ENCODE results near the gene CAPN9. TPM values are rescaled to one million over a fixed set of nuclear protein-coding genes. Genes with fewer than 3 reads are reported as not detected.

The CAPN9 gene
- total RNA-seq, 1 donor from 2014 or later = 0.72 TPM

DNA sequence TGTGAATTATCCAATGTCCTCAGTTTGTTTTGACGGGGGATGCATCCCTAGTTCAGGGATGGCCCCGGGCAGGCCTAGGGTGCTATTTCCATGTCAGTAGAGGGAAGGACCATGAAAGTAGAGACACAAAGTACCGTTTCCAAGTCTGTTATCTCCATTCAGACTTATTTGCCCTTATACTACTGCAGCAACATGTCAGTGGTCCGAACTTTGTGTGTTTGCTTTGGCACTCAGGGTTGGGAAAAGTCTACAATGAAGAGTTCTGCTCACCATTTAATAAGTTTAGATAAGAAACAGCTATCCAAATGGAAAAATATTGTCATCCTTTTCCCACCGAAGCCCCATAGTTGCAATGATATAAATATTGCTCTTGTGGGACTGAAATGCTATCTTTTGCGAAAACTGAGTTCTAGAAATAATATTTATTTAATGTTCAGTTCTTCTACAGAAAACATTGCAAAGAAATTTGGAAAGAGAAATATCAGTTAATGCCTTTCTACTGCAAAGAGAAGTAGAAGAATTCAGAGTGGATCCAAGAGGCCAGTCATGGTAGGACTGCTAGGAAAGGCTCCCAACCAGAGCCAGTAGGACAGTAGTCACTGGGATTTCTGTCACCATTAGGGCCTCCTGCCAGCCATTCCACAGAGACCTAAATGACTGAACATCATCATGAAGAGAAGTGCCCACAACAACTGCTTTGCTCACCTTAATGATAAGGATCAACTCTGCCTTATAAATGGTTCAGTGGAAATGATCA, 21.8 kb upstream of the CAPN9 start:
- no peak for DNase-seq (ENCODE audit: extremely low spot score, unreplicated experiment)
- TF ChIP-seq, protein P1, sequence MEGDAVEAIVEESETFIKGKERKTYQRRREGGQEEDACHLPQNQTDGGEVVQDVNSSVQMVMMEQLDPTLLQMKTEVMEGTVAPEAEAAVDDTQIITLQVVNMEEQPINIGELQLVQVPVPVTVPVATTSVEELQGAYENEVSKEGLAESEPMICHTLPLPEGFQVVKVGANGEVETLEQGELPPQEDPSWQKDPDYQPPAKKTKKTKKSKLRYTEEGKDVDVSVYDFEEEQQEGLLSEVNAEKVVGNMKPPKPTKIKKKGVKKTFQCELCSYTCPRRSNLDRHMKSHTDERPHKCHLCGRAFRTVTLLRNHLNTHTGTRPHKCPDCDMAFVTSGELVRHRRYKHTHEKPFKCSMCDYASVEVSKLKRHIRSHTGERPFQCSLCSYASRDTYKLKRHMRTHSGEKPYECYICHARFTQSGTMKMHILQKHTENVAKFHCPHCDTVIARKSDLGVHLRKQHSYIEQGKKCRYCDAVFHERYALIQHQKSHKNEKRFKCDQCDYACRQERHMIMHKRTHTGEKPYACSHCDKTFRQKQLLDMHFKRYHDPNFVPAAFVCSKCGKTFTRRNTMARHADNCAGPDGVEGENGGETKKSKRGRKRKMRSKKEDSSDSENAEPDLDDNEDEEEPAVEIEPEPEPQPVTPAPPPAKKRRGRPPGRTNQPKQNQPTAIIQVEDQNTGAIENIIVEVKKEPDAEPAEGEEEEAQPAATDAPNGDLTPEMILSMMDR (conservative IDR thresholded peaks at IDR 0.05) = no peak
- Mint-ChIP-seq H3K4me3 (no peak overlapping the region), H3K27me3 (peaks cover 4% of the 10 kb centered on the region), H3K9me3 (peaks cover 4% of the 10 kb centered on the region), H3K27ac (no peak overlapping the region), H3K36me3 (no peaks in the 10 kb centered on the region), H3K4me1 (ENCODE audit: unreplicated experiment) (peaks cover 11% of the 10 kb centered on the region)

DNA sequence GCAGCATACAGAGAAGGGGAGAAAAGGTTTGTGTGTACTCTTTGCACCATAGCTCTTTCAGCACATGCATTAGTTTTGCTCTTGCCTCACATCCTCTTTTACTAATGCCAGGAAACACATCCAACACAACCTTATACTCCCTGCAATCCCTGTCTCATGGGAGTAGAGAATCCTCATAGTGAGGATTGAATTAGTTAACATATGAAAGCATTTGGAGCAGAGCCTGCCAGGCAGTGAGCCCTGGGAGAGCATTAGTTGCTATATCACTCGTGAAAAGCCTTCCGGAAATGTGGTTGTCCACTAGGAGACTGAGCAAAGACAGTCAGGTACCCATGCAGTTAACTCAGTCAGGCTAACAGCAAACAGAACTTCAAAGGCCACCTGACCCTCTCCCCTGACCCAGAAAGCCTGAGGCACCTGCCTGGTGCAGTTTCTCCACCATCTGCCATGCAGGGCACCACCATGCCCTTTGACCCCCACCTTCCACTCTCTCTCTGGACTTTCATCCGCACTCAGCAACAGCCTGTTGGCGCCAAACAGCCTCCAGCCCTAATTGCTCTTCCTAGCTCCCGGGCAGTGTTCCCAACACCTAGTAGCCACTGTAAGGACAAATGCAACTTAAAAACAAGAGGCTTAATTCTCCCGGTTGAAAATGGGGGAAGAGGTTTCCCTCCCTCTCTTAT, 18.3 kb upstream of the CAPN9 start:
- peaks cover 11% of the 10 kb centered on the region for H3K4me1 Mint-ChIP-seq (ENCODE audit: unreplicated experiment)
- DNase-seq (ENCODE audit: extremely low spot score, unreplicated experiment) = no peak
- peak overlapping the region; percentile 10 for H3K27ac Mint-ChIP-seq

DNA sequence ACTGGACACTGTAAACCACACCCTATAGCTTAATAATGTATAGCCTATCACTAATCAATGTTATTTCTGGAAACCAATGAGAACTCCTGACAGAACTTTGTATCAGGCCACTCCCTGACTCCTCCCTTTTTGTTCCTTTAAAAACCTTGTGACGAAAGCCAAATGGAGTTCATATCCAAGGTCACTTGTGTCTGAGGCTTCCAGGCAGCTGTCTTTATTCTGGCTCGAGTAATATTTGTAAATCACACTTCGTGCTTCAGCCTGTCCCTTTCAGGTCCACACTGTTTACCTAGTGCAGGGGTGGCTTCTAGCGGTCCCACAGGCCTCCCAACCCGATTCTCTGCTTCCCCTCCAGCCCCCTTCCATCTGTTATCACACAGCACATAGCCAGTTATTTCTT, 16.2 kb upstream of the CAPN9 start:
- Mint-ChIP-seq H3K9me3 (no peaks in the 10 kb centered on the region), H3K27me3 (peaks cover 3% of the 10 kb centered on the region), H3K4me1 (ENCODE audit: unreplicated experiment) (peaks cover 11% of the 10 kb centered on the region), H3K27ac (no peak overlapping the region), H3K36me3 (no peaks in the 10 kb centered on the region), H3K4me3 (no peak overlapping the region)
- no peak for DNase-seq (ENCODE audit: extremely low spot score, unreplicated experiment)
- TF ChIP-seq, protein P1 (conservative IDR thresholded peaks at IDR 0.05) = no peak

More for the DNA sequence above, 18.3 kb upstream of the CAPN9 start:
- Mint-ChIP-seq H3K36me3 (no peaks in the 10 kb centered on the region), H3K27me3 (no peaks in the 10 kb centered on the region), H3K4me3 (no peak overlapping the region), H3K9me3 (no peaks in the 10 kb centered on the region)
- TF ChIP-seq, protein P1 (conservative IDR thresholded peaks at IDR 0.05) = no peak

DNA sequence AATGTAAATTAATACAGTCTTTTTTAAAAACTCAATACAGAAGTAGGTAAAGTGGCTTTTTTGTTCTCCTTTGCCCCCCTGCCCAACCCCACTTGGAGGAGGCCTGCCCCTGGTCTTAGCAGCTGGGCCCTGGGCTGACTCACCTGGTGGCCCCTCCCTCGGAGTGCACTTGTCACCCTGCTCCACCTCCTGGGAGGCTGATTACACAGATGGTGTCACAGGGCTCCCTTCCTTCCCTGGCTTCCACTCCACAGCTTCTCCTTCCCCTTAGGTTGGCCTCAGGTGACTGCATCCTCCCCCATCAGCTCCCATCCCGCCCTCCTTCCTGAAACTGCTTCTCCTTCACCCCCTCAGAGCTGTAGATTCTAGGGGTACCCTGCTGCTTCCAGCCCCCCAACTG, 11.7 kb upstream of the CAPN9 start:
- Mint-ChIP-seq H3K36me3 (peaks cover 4% of the 10 kb centered on the region), H3K4me1 (ENCODE audit: unreplicated experiment) (no peaks in the 10 kb centered on the region), H3K4me3 (no peak overlapping the region), H3K27me3 (peaks cover 8% of the 10 kb centered on the region), H3K27ac (no peak overlapping the region), H3K9me3 (peaks cover 8% of the 10 kb centered on the region)
- no peak for DNase-seq (ENCODE audit: extremely low spot score, unreplicated experiment)
- TF ChIP-seq, protein P1 (conservative IDR thresholded peaks at IDR 0.05) = no peak

DNA sequence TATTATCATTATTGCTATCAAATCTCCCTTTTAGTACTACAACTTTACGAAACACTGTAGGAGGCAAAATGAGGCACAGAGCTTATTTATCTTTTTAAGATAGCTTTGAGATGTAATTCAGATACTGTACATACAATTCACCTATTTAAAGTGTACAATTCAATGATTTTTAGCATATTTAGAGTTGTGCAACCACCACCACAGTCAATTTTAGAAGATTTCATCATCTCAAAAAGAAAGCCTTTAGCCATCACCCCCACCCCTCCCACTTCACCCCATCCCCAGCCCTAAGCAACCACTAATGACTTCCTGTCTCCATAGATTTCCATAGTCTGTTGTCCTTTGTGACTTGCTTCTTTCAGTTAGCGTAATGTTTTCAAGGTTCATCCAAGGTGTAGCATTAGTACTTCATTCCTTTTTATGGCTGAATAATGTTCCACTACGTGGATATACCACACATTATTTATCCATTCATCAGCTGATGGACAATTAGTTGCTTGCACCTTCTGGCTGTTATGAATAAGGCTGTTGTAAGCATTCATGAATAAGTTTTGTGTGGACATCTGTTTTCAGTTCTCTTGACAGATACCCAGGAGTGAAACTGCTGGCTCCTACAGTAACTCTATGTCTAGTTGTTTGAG, 9.4 kb upstream of the CAPN9 start:
- no peak for DNase-seq (ENCODE audit: extremely low spot score, unreplicated experiment)
- Mint-ChIP-seq H3K4me3 (no peak overlapping the region), H3K36me3 (peaks cover 4% of the 10 kb centered on the region), H3K9me3 (peaks cover 8% of the 10 kb centered on the region), H3K27me3 (peaks cover 8% of the 10 kb centered on the region), H3K27ac (no peak overlapping the region), H3K4me1 (ENCODE audit: unreplicated experiment) (no peaks in the 10 kb centered on the region)
- TF ChIP-seq, protein P1 (conservative IDR thresholded peaks at IDR 0.05) = no peak
